HCT116 (cell line): ENCODE measurements around the gene SVBP.

Source experiments
- ATF3 ChIP-seq: IDR thresholded peaks from 2 replicates; pipeline ENCODE4 v1.6.1; 2012
- CEBPB ChIP-seq: IDR thresholded peaks from 2 replicates; pipeline ENCODE4 v1.6.1; 2012; ENCODE audit warnings: low read depth
- EGR1 ChIP-seq: IDR thresholded peaks from 2 replicates; pipeline ENCODE4 v1.6.1; 2012; ENCODE audit warnings: low read depth
- EZH2 ChIP-seq: fragments of 200-600 bp; sonication (generic); IDR thresholded peaks from 2 replicates; pipeline ENCODE4 v1.6.1; 2017; ENCODE audit warnings: antibody characterized with exemption, mixed run types
- FOSL1 ChIP-seq: IDR thresholded peaks from 2 replicates; pipeline ENCODE4 v1.6.1; 2012; ENCODE audit warnings: low read depth
- MAX ChIP-seq: IDR thresholded peaks from 2 replicates; pipeline ENCODE4 v1.6.1; 2012
- POLR2A ChIP-seq: IDR thresholded peaks from 2 replicates; pipeline ENCODE4 v1.7.0; 2011; ENCODE audit warnings: borderline replicate concordance; ENCODE audit not compliant: insufficient read depth, insufficient read length; ENCODE audit errors: extremely low read depth
- POLR2AphosphoS5 ChIP-seq: IDR thresholded peaks from 2 replicates; pipeline ENCODE4 v1.6.1; 2011; ENCODE audit warnings: mild to moderate bottlenecking, low read depth, low read length, moderate library complexity
- SIN3A ChIP-seq: IDR thresholded peaks from 2 replicates; pipeline ENCODE4 v1.6.1; 2012; ENCODE audit warnings: low read depth
- ZFX ChIP-seq: fragments of 450-650 bp; IDR thresholded peaks from 2 replicates; pipeline ENCODE4 v1.6.1; 2017
- TF ChIP-seq, protein P1 (sequence below), 3 experiments: fragments of 200-600 bp in 1 of 3; sonication (generic) in 1 of 3; IDR thresholded peaks in 2 of 3; conservative IDR thresholded peaks in 1 of 3; 2 replicates each; pipeline ENCODE4 v1.5.1; 2012 to 2017; ENCODE audit warnings: low read depth in 2 of 3, low read length in 2 of 3, antibody characterized with exemption in 1 of 3, borderline replicate concordance in 1 of 3, control low read depth in 1 of 3, mild to moderate bottlenecking in 1 of 3, mixed read lengths in 1 of 3, mixed run types in 1 of 3, moderate library complexity in 1 of 3; ENCODE audit not compliant: insufficient read depth in 1 of 3
- TF ChIP-seq, protein P2 (sequence below): IDR thresholded peaks from 2 replicates; pipeline ENCODE4 v1.6.1; 2011; ENCODE audit warnings: mild to moderate bottlenecking, low read length, moderate library complexity; ENCODE audit not compliant: insufficient replicate concordance; ENCODE audit errors: extremely low read depth

DNA sequence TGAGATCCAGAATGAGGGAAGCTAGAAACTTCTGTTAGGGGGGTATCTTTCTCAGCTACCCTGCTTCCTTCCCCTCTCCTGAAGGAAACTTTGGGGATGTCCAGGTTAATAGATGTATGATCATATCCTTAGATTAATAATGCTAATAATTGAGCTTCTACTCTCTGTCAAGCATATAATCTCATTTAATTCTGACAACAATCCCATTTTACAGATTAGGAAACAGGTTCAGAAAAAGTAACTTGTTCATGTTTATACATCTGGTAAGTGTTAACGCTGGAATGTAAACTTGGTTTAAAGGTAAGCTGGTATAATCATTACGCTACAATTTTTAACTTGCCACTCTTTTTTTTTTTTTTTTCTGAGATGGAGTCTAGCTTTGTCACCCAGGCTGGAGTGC is 34.1 kb downstream of the SVBP start:
- TF ChIP-seq, protein P1, sequence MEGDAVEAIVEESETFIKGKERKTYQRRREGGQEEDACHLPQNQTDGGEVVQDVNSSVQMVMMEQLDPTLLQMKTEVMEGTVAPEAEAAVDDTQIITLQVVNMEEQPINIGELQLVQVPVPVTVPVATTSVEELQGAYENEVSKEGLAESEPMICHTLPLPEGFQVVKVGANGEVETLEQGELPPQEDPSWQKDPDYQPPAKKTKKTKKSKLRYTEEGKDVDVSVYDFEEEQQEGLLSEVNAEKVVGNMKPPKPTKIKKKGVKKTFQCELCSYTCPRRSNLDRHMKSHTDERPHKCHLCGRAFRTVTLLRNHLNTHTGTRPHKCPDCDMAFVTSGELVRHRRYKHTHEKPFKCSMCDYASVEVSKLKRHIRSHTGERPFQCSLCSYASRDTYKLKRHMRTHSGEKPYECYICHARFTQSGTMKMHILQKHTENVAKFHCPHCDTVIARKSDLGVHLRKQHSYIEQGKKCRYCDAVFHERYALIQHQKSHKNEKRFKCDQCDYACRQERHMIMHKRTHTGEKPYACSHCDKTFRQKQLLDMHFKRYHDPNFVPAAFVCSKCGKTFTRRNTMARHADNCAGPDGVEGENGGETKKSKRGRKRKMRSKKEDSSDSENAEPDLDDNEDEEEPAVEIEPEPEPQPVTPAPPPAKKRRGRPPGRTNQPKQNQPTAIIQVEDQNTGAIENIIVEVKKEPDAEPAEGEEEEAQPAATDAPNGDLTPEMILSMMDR (IDR thresholded peaks at IDR 0.05 in 2 of 3, conservative IDR thresholded peaks at IDR 0.05 in 1 of 3; ENCODE audit: borderline replicate concordance in 1 of 3, insufficient read depth in 1 of 3, low read depth in 2 of 3, low read length in 2 of 3), result no peak
- no peak for TF ChIP-seq EGR1
- no peak for TF ChIP-seq POLR2A
- no peak for TF ChIP-seq SIN3A
- no peak for TF ChIP-seq EZH2
- no peak for TF ChIP-seq CEBPB
- TF ChIP-seq, protein P2, sequence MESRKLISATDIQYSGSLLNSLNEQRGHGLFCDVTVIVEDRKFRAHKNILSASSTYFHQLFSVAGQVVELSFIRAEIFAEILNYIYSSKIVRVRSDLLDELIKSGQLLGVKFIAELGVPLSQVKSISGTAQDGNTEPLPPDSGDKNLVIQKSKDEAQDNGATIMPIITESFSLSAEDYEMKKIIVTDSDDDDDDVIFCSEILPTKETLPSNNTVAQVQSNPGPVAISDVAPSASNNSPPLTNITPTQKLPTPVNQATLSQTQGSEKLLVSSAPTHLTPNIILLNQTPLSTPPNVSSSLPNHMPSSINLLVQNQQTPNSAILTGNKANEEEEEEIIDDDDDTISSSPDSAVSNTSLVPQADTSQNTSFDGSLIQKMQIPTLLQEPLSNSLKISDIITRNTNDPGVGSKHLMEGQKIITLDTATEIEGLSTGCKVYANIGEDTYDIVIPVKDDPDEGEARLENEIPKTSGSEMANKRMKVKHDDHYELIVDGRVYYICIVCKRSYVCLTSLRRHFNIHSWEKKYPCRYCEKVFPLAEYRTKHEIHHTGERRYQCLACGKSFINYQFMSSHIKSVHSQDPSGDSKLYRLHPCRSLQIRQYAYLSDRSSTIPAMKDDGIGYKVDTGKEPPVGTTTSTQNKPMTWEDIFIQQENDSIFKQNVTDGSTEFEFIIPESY, result no peak
- TF ChIP-seq ZFX, result no peak
- TF ChIP-seq ATF3, result no peak
- no peak for TF ChIP-seq MAX
- no peak for TF ChIP-seq FOSL1
- no peak for TF ChIP-seq POLR2AphosphoS5
